NK-92 (cell line): ENCODE results near the gene PPP2R2B.

Experiments used
- DNase-seq: peaks from one replicate; lab custom pipeline; 2025; ENCODE audit not compliant: unreplicated experiment; lab: John Stamatoyannopoulos, UW

PPP2R2B gene

GRCh38 chr5:146888351-146888978 is 9.9 kb upstream of the PPP2R2B start:
- DNase-seq = no peak

DNA sequence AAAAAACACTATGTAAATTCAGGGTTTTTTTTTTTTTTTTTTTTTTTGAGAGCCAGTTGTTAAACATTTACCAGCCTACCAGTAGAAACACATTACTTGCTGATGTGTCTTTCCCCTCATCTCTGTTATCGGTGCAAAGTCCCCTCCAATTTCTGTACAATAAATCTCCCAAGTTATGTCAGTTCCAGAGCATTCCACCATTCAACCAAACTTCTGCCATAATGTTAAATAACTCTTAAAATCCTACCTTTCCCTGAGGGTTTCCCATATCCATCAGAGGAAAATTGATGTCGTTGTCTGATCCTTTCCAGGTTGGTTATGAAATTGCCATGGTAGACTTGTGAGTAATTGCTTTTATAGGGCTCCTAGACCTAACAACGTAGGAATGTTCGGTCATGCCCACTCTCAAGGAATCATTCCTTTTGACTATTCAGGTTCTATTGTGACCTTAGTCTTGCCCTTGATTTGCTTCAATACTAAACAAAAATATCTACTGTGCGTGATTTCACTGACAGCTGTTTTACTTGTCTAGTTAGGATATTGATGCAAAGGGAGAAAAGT is 5.6 kb upstream of the PPP2R2B start:
- no peak for DNase-seq

DNA sequence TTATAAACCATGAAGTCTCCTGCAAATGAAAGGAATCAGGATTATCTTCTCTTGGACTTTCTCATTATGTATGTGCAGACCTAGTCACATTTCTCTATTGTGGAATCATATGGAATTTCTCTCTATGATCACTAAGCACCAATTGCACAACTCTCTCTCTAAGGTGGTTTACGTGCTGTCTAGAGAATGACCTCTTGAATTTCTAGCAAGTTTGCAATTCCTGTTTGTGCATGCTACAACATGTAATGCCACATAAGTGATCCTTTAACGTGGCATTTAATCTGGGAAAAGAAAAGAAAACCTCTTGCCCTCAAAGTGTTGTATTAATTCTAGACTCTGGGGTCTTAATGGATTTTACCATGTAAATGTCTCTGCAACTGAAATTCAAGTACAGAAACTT is 5.0 kb upstream of the PPP2R2B start:
- no peak for DNase-seq

DNA sequence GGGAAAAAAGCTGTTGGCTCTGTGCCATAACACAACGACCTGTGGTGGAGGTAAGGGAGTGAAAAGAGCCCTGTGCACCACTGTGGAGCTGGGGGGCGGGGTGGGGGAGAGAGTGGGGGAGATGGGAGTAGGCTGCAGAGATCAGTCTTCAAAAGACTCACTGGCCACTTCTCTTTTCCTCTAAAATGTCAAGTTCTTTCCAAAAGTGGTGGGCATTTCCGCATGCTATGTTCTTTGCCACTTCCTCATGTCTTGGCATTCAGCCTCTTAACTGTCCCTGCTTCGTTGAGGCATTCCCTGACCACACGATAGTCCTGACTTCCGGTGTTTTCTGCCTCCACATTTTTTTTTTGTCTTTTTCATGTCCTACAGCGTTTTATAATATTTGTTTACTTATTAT is 2.4 kb upstream of the PPP2R2B start:
- no peak for DNase-seq

DNA sequence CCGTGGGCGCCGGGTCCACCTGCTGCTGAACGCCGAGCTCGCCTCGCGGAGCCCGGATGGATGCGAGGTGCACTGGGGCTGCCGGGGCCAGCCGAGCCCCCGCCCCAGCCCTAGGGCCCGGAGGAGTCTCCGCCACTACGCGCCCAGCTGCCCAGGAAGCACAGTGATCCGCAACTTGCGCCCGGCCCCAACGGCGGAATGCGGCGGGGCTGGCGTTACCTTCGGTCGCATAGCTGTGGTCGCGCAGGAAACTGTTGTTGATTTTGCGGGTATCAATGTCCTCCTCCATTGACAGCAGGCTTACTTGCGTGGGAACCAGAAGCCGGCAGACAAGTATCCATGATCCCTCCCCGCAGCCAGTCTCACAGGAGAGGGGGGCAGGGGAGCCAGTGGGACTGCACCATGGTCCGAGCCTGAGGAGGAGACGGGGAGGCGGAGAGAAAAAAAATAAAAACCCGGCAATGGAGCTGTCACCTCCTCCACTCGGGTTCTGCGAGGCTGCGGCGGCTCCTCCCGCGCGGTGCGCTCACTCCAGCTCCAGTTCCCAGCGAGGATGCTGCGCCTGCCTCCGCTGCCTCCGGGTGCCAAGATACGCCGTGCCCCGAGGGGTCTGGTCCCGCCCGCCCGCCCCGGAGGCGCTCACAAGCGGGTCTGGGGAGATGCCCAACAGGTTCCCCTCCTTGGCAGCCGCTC is 628 bp downstream of the PPP2R2B start:
- no peak for DNase-seq

- DNase-seq = no peak
These were observed 1.3 kb downstream of the PPP2R2B start for GRCh38 chr5:146877178-146877681.

- no peak for DNase-seq
These were observed 5.2 kb downstream of the PPP2R2B start for GRCh38 chr5:146873186-146873917.

GRCh38 chr5:146872188-146872587 is 6.4 kb downstream of the PPP2R2B start:
- DNase-seq = no peak

GRCh38 chr5:146867996-146868708 is 10.4 kb downstream of the PPP2R2B start:
- DNase-seq = no peak

- DNase-seq = no peak
These were observed 12.3 kb downstream of the PPP2R2B start for GRCh38 chr5:146866263-146866662.

- DNase-seq = no peak
These were observed 15.9 kb downstream of the PPP2R2B start for GRCh38 chr5:146862641-146863040.

GRCh38 chr5:146860213-146860893 is 18.2 kb downstream of the PPP2R2B start:
- DNase-seq = no peak

GRCh38 chr5:146852089-146852488 is 26.5 kb downstream of the PPP2R2B start:
- DNase-seq = no peak

- no peak for DNase-seq
These were observed 27.4 kb downstream of the PPP2R2B start for GRCh38 chr5:146851133-146851532.

- no peak for DNase-seq
These were observed 28.8 kb downstream of the PPP2R2B start for GRCh38 chr5:146849694-146850303.

- DNase-seq = no peak
These were observed 30.4 kb downstream of the PPP2R2B start for GRCh38 chr5:146848133-146848532.

DNA sequence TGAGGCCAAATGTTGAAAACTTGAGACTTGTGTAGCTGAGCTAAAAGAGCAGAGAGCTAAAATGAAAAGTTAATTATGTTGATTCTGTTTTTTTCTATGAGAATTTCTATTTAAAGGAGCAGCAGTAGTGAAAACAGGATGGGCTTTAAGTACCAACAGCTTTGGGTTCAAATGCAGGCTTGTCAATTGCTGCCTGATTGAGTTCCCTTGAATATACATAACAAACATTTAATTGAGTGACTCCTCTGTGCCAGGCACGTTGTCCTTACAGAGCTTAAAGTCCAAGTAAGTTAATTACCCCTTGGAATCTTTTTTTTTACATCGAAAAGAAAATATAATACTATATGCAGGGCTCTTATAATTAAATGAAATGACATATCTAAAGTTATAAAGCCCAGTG is 38.5 kb downstream of the PPP2R2B start:
- no peak for DNase-seq

DNA sequence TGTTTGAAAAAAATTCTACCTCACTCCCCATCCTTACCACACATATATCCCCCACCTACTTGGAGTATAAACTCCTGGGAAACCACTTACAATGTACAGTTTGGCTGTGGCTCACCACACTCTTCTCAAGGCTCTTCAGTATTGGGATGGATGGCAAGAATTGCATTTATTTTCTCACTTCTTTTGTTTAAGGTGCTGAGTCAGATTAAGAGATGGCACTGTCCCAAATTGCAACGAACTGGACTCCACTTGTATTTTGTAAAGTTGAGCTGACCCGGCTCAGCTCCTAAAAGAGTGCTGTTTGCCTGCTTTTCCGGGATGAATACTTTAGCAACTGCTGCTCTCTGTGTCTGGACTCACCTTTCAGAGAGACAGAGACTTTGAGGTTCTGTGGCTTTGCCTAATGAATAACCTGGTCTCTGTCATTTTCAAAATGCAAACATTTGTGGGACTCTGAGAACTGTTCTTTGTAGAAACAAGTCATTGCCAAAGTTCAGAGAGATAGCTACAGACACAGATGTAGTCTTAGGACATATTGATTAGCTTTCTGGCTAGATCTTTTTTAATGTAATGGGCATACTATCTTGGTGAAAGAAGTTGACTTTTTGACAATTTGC is 42.2 kb downstream of the PPP2R2B start:
- no peak for DNase-seq

- DNase-seq = no peak
These were observed 45.4 kb downstream of the PPP2R2B start for GRCh38 chr5:146832985-146833732.
